PC-3 (cell line): ENCODE results near the gene PSMD3. TPM values are rescaled to one million over a fixed set of nuclear protein-coding genes. Genes with fewer than 3 reads are reported as not detected.

ENCODE experiments used
- ATAC-seq: fragments of 200-7000 bp; cut with Tn5 transposase; 2 replicates; pipeline ENCODE4 v1.9.1; 2020; ENCODE audit warnings: mild to moderate bottlenecking, moderate library complexity
- BruUV-seq: library from RNA; stranded (reverse); fragments of 400-500 nt; replicated peaks from 2 replicates; lab custom pipeline; 2021; lab: Mats Ljungman, UMichigan
- CTCF ChIA-PET: fragments of 300-600 bp; sonication (Branson Sonifier 250); formaldehyde crosslinking; loops from one replicate; lab custom pipeline; 2022; ENCODE audit warnings: antibody characterized with exemption; lab: Charles Lee
- POLR2A ChIA-PET: fragments of 300-600 bp; sonication (Branson Sonifier 250); formaldehyde crosslinking; loops from one replicate; lab custom pipeline; 2022; ENCODE audit warnings: antibody characterized with exemption; ENCODE audit not compliant: unreplicated experiment; lab: Charles Lee
- DNase-seq: peaks from one replicate; pipeline ENCODE4 v3.0.0-alpha.2; 2015
- H2AFZ ChIP-seq: fragments of 300-600 bp; sonication (generic); 2 replicates; pipeline ENCODE4 v1.6.0; 2016; ENCODE audit warnings: antibody characterized with exemption, low read length
- H3F3A ChIP-seq: fragments of 300-600 bp; sonication (generic); one replicate; pipeline ENCODE4 v1.6.0; 2017; ENCODE audit warnings: antibody characterized with exemption, low read length, control low read depth, mild to moderate bottlenecking; ENCODE audit not compliant: unreplicated experiment
- H3K27ac ChIP-seq: fragments of 300-600 bp; sonication (generic); 2 replicates; pipeline ENCODE4 v1.5.1; 2016; ENCODE audit warnings: mild to moderate bottlenecking, low read length
- H3K27me3 ChIP-seq: fragments of 300-600 bp; sonication (generic); 2 replicates; pipeline ENCODE4 v1.6.1; 2016; ENCODE audit warnings: low read length, mixed read lengths
- H3K36me3 ChIP-seq: fragments of 300-600 bp; sonication (generic); 2 replicates; pipeline ENCODE4 v1.6.1; 2016; ENCODE audit warnings: low read depth, mixed run types, low read length, mixed read lengths
- H3K4me1 ChIP-seq: fragments of 300-600 bp; sonication (generic); 2 replicates; pipeline ENCODE4 v1.5.1; 2016; ENCODE audit warnings: low read length; ENCODE audit not compliant: insufficient read depth
- H3K4me2 ChIP-seq: fragments of 300-600 bp; sonication (generic); 2 replicates; pipeline ENCODE4 v1.6.0; 2016; ENCODE audit warnings: low read length
- H3K4me3 ChIP-seq: fragments of 300-600 bp; sonication (generic); 2 replicates; pipeline ENCODE4 v1.5.1; 2016; ENCODE audit warnings: mild to moderate bottlenecking, low read length, mixed read lengths
- H3K79me2 ChIP-seq: fragments of 300-600 bp; sonication (generic); 2 replicates; pipeline ENCODE4 v1.6.1; 2017; ENCODE audit warnings: low read length, mixed read lengths
- H3K9ac ChIP-seq: fragments of 300-600 bp; sonication (generic); 2 replicates; pipeline ENCODE4 v1.6.0; 2016; ENCODE audit warnings: mild to moderate bottlenecking, low read length
- H3K9me2 ChIP-seq: fragments of 300-600 bp; sonication (generic); replicated peaks from 2 replicates; pipeline ENCODE4 v1.6.1; 2016; ENCODE audit warnings: mixed run types, low read length, mixed read lengths
- H3K9me3 ChIP-seq: fragments of 300-600 bp; sonication (generic); 2 replicates; pipeline ENCODE4 v1.6.1; 2016; ENCODE audit warnings: low read length, mixed read lengths
- H4K20me1 ChIP-seq: fragments of 300-600 bp; sonication (generic); 2 replicates; pipeline ENCODE4 v1.6.1; 2016; ENCODE audit warnings: low read length, mixed read lengths
- EZH2 ChIP-seq: fragments of 300-600 bp; sonication (generic); IDR thresholded peaks from one replicate; pipeline ENCODE4 v1.6.1; 2017; ENCODE audit warnings: antibody characterized with exemption, mild to moderate bottlenecking, low read length; ENCODE audit not compliant: unreplicated experiment
- EZH2phosphoT487 ChIP-seq: fragments of 300-600 bp; sonication (generic); IDR thresholded peaks from 2 replicates; pipeline ENCODE4 v1.6.1; 2018; ENCODE audit warnings: mild to moderate bottlenecking, antibody characterized with exemption, low read length, borderline replicate concordance
- intact Hi-C: fragments of 100-400 bp; cut with micrococcal nuclease; formaldehyde crosslinking; loops from 2 replicates; pipeline ENCODE4 v1.9.0; 2023
- total RNA-seq: library from RNA; depleted of rRNA; stranded (reverse); fragments of >200 nt; gene quantifications from 2 replicates; pipeline ENCODE4 v1.2.3, GENCODE V29; 2014
- TF ChIP-seq, protein P1 (sequence below): fragments of 300-600 bp; sonication (generic); conservative IDR thresholded peaks from 2 replicates; pipeline ENCODE4 v1.5.1; 2017; ENCODE audit warnings: antibody characterized with exemption, low read depth, mild to moderate bottlenecking, low read length

Gene PSMD3
- total RNA-seq, 1 experiment from 2014 or later, result 267 TPM

DNA sequence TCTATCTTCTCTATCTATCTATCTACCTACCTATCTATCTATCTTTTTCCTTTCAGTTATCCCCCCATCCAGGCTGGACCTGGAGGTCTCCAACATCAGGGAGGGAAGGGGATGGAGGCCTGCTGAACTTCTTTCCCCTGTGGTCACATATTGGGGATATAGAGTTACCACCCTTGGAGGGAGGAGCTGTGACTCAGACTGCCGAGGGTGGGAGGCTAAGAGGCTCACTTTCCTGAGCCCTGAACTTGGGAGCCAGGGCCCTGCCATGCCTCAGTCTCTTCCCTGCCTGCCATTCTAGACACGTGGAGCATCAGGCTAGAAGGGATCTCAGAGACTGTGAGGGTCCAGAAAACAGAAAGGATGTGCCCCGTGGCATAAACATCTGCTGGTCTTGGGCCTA, 44.7 kb upstream of the PSMD3 start:
- Histone ChIP-seq H3F3A (no peaks in the 10 kb centered on the region), H3K36me3 (no peaks in the 10 kb centered on the region), H3K9ac (no peak overlapping the region), H4K20me1 (no peaks in the 10 kb centered on the region), H3K27me3 (no peaks in the 10 kb centered on the region), H3K9me2 (no peaks in the 10 kb centered on the region), H3K4me3 (no peak overlapping the region), H2AFZ (no peak overlapping the region), H3K4me2 (no peak overlapping the region), H3K9me3 (no peaks in the 10 kb centered on the region), H3K79me2 (no peaks in the 10 kb centered on the region), H3K27ac (no peak overlapping the region), H3K4me1 (peaks cover 8% of the 10 kb centered on the region; the same call in 1 of the 2 replicates)
- no peak for TF ChIP-seq EZH2
- no peak for ATAC-seq
- BruUV-seq, result no TSS peak
- CTCF ChIA-PET, result no interaction called here
- DNase-seq, result peak; percentile 9
- intact Hi-C loops, result no loop called here
- POLR2A ChIA-PET, result no interaction called here

DNA sequence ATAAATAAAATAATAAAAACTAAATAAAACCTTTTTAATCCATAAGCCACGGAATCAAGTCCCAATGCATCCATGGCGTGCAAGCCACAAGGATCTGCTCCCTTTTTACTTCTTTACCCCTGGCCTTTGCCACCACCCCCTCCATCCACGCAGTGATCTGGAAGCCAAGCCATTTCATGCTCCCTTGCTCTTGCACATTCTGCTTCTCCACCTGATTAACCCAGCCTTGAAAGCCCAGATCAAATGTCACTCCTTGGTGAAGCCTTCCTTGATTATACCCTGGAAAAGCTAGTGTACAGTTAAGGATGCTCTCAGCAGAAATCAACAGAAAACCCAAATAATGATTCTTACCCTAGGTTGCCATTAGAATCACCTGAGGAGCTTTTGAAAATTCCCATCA, 43.2 kb upstream of the PSMD3 start:
- Histone ChIP-seq H3K27me3 (no peaks in the 10 kb centered on the region), H2AFZ (no peak overlapping the region), H3K9me2 (no peaks in the 10 kb centered on the region), H3K27ac (no peak overlapping the region), H3K36me3 (no peaks in the 10 kb centered on the region), H3K4me3 (no peak overlapping the region), H4K20me1 (no peaks in the 10 kb centered on the region), H3K9me3 (no peaks in the 10 kb centered on the region), H3K4me1 (peaks cover 8% of the 10 kb centered on the region; the same call in 1 of the 2 replicates), H3K4me2 (no peak overlapping the region), H3K9ac (no peak overlapping the region), H3K79me2 (no peaks in the 10 kb centered on the region), H3F3A (no peaks in the 10 kb centered on the region)
- TF ChIP-seq EZH2 (no peak), EZH2phosphoT487 (no peak)
- TF ChIP-seq, protein P1, sequence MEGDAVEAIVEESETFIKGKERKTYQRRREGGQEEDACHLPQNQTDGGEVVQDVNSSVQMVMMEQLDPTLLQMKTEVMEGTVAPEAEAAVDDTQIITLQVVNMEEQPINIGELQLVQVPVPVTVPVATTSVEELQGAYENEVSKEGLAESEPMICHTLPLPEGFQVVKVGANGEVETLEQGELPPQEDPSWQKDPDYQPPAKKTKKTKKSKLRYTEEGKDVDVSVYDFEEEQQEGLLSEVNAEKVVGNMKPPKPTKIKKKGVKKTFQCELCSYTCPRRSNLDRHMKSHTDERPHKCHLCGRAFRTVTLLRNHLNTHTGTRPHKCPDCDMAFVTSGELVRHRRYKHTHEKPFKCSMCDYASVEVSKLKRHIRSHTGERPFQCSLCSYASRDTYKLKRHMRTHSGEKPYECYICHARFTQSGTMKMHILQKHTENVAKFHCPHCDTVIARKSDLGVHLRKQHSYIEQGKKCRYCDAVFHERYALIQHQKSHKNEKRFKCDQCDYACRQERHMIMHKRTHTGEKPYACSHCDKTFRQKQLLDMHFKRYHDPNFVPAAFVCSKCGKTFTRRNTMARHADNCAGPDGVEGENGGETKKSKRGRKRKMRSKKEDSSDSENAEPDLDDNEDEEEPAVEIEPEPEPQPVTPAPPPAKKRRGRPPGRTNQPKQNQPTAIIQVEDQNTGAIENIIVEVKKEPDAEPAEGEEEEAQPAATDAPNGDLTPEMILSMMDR, result no peak
- intact Hi-C loops, result no loop called here
- CTCF ChIA-PET, result no interaction called here
- no TSS peak for BruUV-seq
- POLR2A ChIA-PET, result no interaction called here
- DNase-seq, result no peak
- no peak for ATAC-seq

DNA sequence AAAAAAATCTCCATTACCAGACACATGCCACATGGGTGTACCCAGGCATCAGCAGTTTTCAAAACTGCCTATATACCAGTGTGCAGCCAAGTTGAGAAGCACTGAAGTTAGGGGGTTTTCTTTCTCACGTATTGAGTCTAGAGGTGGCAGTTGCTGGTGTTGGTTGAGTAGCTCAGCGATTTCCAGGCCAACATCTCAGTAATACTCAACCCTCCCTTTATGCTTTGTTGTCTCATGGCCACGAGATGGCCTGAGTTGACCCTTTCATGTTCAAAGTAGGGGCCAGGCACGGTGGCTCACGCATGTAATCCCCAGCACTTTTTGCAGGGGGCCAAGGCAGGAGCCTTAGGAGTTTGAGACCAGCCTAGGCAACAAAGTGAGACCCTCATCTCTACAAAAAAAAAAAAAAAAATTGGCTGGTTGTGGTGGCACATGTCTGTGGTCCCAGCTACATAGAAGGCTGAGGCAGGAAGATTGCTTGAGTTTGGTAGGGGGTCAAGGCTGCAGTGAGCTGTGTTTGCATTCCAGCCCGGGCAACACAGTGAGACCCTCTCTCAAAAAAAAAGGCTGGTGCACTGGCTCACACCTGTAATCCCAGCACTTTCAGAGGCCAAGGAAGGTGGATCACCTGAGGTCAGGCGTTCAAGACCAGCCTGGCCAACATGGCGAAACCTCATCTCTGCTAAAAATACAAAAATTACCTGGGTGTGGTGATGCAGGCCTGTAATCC, 42.3 kb upstream of the PSMD3 start:
- intact Hi-C loops, result no loop called here
- POLR2A ChIA-PET, result no interaction called here

More for the DNA sequence above, 42.3 kb upstream of the PSMD3 start:
- H3K4me3 ChIP-seq, result no peak overlapping the region
- no peak overlapping the region for H2AFZ ChIP-seq
- H3K27ac ChIP-seq, result no peak overlapping the region
- TF ChIP-seq, protein P1, result no peak
- TF ChIP-seq EZH2phosphoT487 (no peak), EZH2 (no peak)
- H3F3A ChIP-seq, result no peaks in the 10 kb centered on the region
- no peaks in the 10 kb centered on the region for H3K36me3 ChIP-seq
- no peaks in the 10 kb centered on the region for H3K9me3 ChIP-seq
- CTCF ChIA-PET, result no interaction called here
- H3K27me3 ChIP-seq, result no peaks in the 10 kb centered on the region
- no peak for DNase-seq
- ATAC-seq, result no peak
- H3K9ac ChIP-seq, result no peak overlapping the region
- no peaks in the 10 kb centered on the region for H3K9me2 ChIP-seq
- H3K79me2 ChIP-seq, result no peaks in the 10 kb centered on the region
- no TSS peak for BruUV-seq
- no peaks in the 10 kb centered on the region for H4K20me1 ChIP-seq
- H3K4me1 ChIP-seq, result peaks cover 8% of the 10 kb centered on the region; the same call in 1 of the 2 replicates
- no peak overlapping the region for H3K4me2 ChIP-seq
